Tibial artery (tissue), 4 donors: ENCODE measurements around the gene DIPK1B.

ENCODE experiments used
- DNase-seq, 2 donors: peaks; one replicate each; pipeline ENCODE4 v3.0.0-alpha.2; 2019
- H3K27ac ChIP-seq, 2 donors: fragments of 200-600 bp; sonication (generic) in 1 of 2; 1 replicate in 1 of 2; 2 replicates in 1 of 2; pipeline ENCODE4 v1.5.1; 2018 to 2019; ENCODE audit warnings: mild to moderate bottlenecking in 1 of 2
- H3K27me3 ChIP-seq, 2 donors: fragments of 200-600 bp; sonication (generic) in 1 of 2; one replicate each; pipeline versions ENCODE4 v1.5.1 to v1.6.0; 2016 to 2019
- H3K36me3 ChIP-seq, 3 donors: fragments of 200-600 bp; sonication (generic) in 2 of 3; one replicate each; pipeline ENCODE4 v1.5.1; 2016 to 2019; ENCODE audit warnings: mild to moderate bottlenecking in 2 of 3
- H3K4me1 ChIP-seq, 4 donors: fragments of 200-600 bp; sonication (generic) in 2 of 4; 1 replicate in 3 of 4; 2 replicates in 1 of 4; pipeline ENCODE4 v1.5.1; 2016 to 2019
- H3K4me3 ChIP-seq, 2 donors: fragments of 200-600 bp; sonication (generic) in 1 of 2; 1 replicate in 1 of 2; 2 replicates in 1 of 2; pipeline ENCODE4 v1.5.1; 2018 to 2019; ENCODE audit warnings: mild to moderate bottlenecking in 2 of 2
- H3K9me3 ChIP-seq, 3 donors: fragments of 200-600 bp; sonication (generic) in 1 of 3; one replicate each; pipeline ENCODE4 v1.5.1; 2016 to 2019
- intact Hi-C: fragments of 100-400 bp; cut with DNase I; formaldehyde crosslinking; loops from one replicate; pipeline ENCODE4 v1.15.0; 2023; ENCODE audit warnings: low total_unique reads
- TF ChIP-seq, protein P1 (sequence below), 2 experiments: fragments of 200-600 bp in 1 of 2; fragments of 450-650 bp in 1 of 2; IDR thresholded peaks; one replicate each; pipeline ENCODE4 v1.5.1; 2017 to 2019; ENCODE audit warnings: antibody characterized with exemption in 2 of 2, mild to moderate bottlenecking in 1 of 2, moderate library complexity in 1 of 2

Gene DIPK1B

DNA sequence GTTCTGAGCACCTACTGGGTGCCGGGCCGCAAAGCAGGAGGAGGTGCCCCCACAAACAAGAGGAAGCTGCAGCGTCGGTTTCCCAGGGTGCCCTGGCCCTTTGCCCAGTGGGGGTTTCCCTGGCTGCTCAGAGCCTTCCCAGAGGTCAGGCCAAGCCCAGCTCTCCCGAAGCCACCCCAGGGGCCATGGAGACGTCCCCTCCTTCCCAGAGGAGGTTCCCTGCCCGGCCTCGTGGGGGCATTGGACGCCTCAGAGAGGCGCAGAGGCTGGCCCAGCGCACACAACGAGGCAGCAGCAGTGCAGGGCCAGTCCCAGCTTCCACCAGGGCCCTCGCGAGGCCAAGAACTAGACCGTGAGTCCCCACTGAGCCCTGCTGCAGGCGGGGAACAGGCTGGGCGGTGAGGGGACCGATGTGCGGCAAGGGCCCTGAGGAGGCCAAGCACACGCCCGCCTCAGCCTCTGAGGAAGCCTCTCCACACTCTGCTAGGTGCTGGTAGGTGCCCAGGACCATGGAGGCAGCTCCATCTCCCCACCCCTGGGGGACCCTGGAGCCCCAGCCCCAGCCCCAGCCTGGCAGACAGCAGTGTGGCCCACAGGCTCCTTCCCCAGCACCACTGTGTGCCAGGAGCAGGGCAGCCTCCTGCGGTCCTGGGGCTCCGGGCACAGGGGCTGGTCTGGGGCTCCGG is 7.0 kb downstream of the DIPK1B start:
- no peak overlapping the region for H3K4me3 ChIP-seq
- TF ChIP-seq, protein P1, sequence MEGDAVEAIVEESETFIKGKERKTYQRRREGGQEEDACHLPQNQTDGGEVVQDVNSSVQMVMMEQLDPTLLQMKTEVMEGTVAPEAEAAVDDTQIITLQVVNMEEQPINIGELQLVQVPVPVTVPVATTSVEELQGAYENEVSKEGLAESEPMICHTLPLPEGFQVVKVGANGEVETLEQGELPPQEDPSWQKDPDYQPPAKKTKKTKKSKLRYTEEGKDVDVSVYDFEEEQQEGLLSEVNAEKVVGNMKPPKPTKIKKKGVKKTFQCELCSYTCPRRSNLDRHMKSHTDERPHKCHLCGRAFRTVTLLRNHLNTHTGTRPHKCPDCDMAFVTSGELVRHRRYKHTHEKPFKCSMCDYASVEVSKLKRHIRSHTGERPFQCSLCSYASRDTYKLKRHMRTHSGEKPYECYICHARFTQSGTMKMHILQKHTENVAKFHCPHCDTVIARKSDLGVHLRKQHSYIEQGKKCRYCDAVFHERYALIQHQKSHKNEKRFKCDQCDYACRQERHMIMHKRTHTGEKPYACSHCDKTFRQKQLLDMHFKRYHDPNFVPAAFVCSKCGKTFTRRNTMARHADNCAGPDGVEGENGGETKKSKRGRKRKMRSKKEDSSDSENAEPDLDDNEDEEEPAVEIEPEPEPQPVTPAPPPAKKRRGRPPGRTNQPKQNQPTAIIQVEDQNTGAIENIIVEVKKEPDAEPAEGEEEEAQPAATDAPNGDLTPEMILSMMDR (IDR thresholded peaks at IDR 0.05) = no peak
- no peak overlapping the region for H3K27ac ChIP-seq
- H3K4me1 ChIP-seq = peaks cover 0 to 15% (median 11%) of the 10 kb centered on the region in 4 donors
- H3K27me3 ChIP-seq = peaks cover 0 to 37% of the 10 kb centered on the region in 2 donors
- intact Hi-C loops = no loop called here
- no peak for DNase-seq
- peaks cover 20 to 38% (median 28%) of the 10 kb centered on the region in 3 donors for H3K36me3 ChIP-seq
- no peaks in the 10 kb centered on the region for H3K9me3 ChIP-seq

- Histone ChIP-seq H3K27ac (no peak overlapping the region), H3K4me3 (no peak overlapping the region), H3K36me3 (peaks cover 27 to 48% (median 38%) of the 10 kb centered on the region in 3 donors), H3K27me3 (peaks cover 0 to 27% of the 10 kb centered on the region in 2 donors), H3K9me3 (no peaks in the 10 kb centered on the region), H3K4me1 (peaks cover 0 to 16% (median 11%) of the 10 kb centered on the region in 4 donors)
- DNase-seq = no peak
- intact Hi-C loops = no loop called here
- TF ChIP-seq, protein P1 (IDR thresholded peaks at IDR 0.05) = no peak
These were observed 8.0 kb downstream of the DIPK1B start for GRCh38 chr9:136720251-136720897.

GRCh38 chr9:136720898-136721338 is 8.5 kb downstream of the DIPK1B start:
- Histone ChIP-seq H3K4me3 (no peak overlapping the region), H3K4me1 (peaks cover 0 to 22% (median 13%) of the 10 kb centered on the region in 4 donors), H3K9me3 (no peaks in the 10 kb centered on the region), H3K27ac (no peak overlapping the region), H3K27me3 (peaks cover 0 to 26% of the 10 kb centered on the region in 2 donors), H3K36me3 (peaks cover 33 to 54% (median 44%) of the 10 kb centered on the region in 3 donors)
- TF ChIP-seq, protein P1 (IDR thresholded peaks at IDR 0.05) = no peak
- intact Hi-C loops = no loop called here
- no peak for DNase-seq

- peaks cover 35 to 60% (median 50%) of the 10 kb centered on the region in 3 donors for H3K36me3 ChIP-seq
- no peak overlapping the region for H3K4me3 ChIP-seq
- intact Hi-C loops = no loop called here
- H3K4me1 ChIP-seq = peaks cover 0 to 28% (median 19%) of the 10 kb centered on the region in 4 donors
- DNase-seq = no peak
- peaks cover 0 to 24% of the 10 kb centered on the region in 2 donors for H3K27me3 ChIP-seq
- no peaks in the 10 kb centered on the region for H3K9me3 ChIP-seq
- TF ChIP-seq, protein P1 (IDR thresholded peaks at IDR 0.05) = no peak
- no peak overlapping the region for H3K27ac ChIP-seq
These were observed 9.1 kb downstream of the DIPK1B start for GRCh38 chr9:136721339-136722092.

GRCh38 chr9:136722093-136722968 is 10.0 kb downstream of the DIPK1B start:
- intact Hi-C loops = no loop called here
- TF ChIP-seq, protein P1 (IDR thresholded peaks at IDR 0.05) = no peak
- Histone ChIP-seq H3K4me1 (peaks cover 0 to 36% (median 27%) of the 10 kb centered on the region in 4 donors), H3K27ac (no peak overlapping the region), H3K27me3 (peaks cover 0 to 19% of the 10 kb centered on the region in 2 donors), H3K36me3 (peaks cover 35 to 62% (median 53%) of the 10 kb centered on the region in 3 donors), H3K4me3 (no peak overlapping the region), H3K9me3 (no peaks in the 10 kb centered on the region)
- DNase-seq = no peak
